Prostate gland (tissue), 2 donors: Measurements from ENCODE around the gene CDH13.

Experiments used
- POLR2A ChIP-seq: fragments of 450-650 bp; IDR thresholded peaks from one replicate; pipeline ENCODE4 v1.6.1; 2016; ENCODE audit warnings: antibody characterized with exemption, mild to moderate bottlenecking
- POLR2AphosphoS5 ChIP-seq: sonication (generic); formaldehyde crosslinking; IDR thresholded peaks from one replicate; pipeline ENCODE4 v1.6.1; 2017; ENCODE audit warnings: antibody characterized with exemption
- TF ChIP-seq, protein P1 (sequence below), 4 experiments: fragments of 200-600 bp in 2 of 4; fragments of 450-650 bp in 2 of 4; sonication (generic) in 2 of 4; IDR thresholded peaks; 1 replicate in 3 of 4; 2 replicates in 1 of 4; pipeline ENCODE4 v1.5.1; 2016 to 2019; ENCODE audit warnings: antibody characterized with exemption in 4 of 4, mild to moderate bottlenecking in 2 of 4, moderate library complexity in 2 of 4

DNA sequence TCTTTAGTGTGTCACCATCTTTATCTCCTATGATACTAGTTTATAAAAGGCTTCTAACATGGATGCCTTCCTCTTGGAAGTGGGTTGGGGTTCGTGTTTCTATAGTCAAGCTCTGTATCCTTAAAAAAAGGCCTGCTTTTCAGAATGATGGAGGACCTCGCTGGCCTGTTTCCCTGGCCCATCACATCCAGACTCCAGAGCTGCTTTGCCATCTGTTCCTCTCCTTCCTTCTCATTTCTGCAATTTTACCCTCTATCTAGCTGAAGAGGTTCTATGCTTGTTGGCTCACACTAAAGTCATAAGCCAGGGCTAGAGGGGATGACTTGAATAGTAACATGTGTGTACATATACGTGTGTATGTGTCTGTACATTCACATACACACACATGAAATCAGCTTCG lies 730.2 kb downstream of the CDH13 start:
- TF ChIP-seq, protein P1, sequence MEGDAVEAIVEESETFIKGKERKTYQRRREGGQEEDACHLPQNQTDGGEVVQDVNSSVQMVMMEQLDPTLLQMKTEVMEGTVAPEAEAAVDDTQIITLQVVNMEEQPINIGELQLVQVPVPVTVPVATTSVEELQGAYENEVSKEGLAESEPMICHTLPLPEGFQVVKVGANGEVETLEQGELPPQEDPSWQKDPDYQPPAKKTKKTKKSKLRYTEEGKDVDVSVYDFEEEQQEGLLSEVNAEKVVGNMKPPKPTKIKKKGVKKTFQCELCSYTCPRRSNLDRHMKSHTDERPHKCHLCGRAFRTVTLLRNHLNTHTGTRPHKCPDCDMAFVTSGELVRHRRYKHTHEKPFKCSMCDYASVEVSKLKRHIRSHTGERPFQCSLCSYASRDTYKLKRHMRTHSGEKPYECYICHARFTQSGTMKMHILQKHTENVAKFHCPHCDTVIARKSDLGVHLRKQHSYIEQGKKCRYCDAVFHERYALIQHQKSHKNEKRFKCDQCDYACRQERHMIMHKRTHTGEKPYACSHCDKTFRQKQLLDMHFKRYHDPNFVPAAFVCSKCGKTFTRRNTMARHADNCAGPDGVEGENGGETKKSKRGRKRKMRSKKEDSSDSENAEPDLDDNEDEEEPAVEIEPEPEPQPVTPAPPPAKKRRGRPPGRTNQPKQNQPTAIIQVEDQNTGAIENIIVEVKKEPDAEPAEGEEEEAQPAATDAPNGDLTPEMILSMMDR (IDR thresholded peaks at IDR 0.05), result no peak
- TF ChIP-seq POLR2A (no peak), POLR2AphosphoS5 (no peak)
